Stimulated activated naive CD8-positive, alpha-beta T cell treated with anti-CD3 and anti-CD28 coated beads, Interleukin-15, Interleukin-2, amounts not matched to agents 100 U/mL and 50 U/mL, for 24 hours (primary cell): ENCODE data around the gene MEMO1.
"Not testable (repeated sequence)": the region's sequence is repeated elsewhere in the genome, so short reads cannot be mapped to it uniquely, and the experiment has no call there.

Experiments
- ATAC-seq: fragments of 150-1000 bp; cut with Tn5 transposase; one replicate; pipeline ENCODE4 v1.10.0; 2021
- DNase-seq: peaks from one replicate; pipeline ENCODE4 v3.0.0; 2021

MEMO1 gene

DNA sequence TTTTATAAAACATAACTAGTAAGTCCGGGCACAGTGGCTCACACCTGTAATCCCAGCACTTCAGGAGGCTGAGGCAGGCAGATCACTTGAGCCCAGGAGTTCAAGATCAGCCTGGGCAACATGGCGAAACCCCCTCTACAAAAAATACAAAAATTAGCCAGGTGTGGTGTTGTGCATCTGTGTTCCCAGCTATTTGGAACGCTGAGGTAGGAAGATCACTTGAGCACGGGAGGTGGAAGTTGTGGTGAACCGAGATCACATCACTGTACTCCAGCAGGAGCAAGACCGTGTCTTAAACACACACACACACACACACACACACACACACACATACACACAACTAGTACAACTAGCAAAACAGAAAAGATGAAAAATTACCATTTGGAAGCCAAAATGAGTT is 103.3 kb downstream of the MEMO1 start:
- not testable (repeated sequence) for ATAC-seq, DNase-seq

- DNase-seq, result no peak
- ATAC-seq, result no peak
Observed at GRCh38 chr2:31903109-31903780, 107.6 kb downstream of the MEMO1 start.

- no peak for DNase-seq
- no peak for ATAC-seq
Observed at GRCh38 chr2:31901900-31902299, 108.9 kb downstream of the MEMO1 start.

GRCh38 chr2:31900156-31900555 is 110.7 kb downstream of the MEMO1 start:
- DNase-seq, ATAC-seq: not testable (repeated sequence)

DNA sequence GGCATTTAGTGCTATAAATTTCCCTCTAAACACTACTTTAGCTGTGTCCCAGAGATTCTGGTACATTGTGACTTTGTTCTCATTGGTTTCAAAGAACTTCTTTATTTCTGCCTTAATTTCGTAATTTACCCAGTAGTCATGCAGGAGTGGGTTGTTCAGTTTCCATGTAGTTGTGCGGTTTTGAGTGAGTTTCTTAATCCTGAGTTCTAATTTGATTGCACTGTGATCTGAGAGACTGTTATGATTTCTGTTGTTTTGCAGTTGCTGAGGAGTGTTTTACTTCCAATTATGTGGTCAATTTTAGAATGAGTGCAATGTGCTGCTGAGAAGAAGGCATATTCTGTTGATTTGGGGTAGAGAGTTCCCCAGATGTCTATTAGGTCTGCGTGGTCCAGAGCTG is 112.5 kb downstream of the MEMO1 start:
- DNase-seq, ATAC-seq: not testable (repeated sequence)

- ATAC-seq, DNase-seq: not testable (repeated sequence)
Observed at GRCh38 chr2:31897340-31897739, 113.5 kb downstream of the MEMO1 start.

- no peak for DNase-seq
Observed at GRCh38 chr2:31896293-31896692, 114.5 kb downstream of the MEMO1 start.

GRCh38 chr2:31894656-31895055 is 116.2 kb downstream of the MEMO1 start:
- DNase-seq (no peak), ATAC-seq (no peak)

More at GRCh38 chr2:31896293-31896692, 114.5 kb downstream of the MEMO1 start:
- ATAC-seq, result no peak

- ATAC-seq (no peak), DNase-seq (no peak)
Observed at GRCh38 chr2:31893094-31893493, 117.7 kb downstream of the MEMO1 start.

- DNase-seq, result no peak
- no peak for ATAC-seq
Observed at GRCh38 chr2:31889044-31889443, 121.8 kb downstream of the MEMO1 start.

GRCh38 chr2:31888550-31888949 is 122.3 kb downstream of the MEMO1 start:
- no peak for ATAC-seq
- DNase-seq, result no peak

GRCh38 chr2:31886700-31887099 is 124.1 kb downstream of the MEMO1 start:
- DNase-seq, result no peak
- no peak for ATAC-seq

DNA sequence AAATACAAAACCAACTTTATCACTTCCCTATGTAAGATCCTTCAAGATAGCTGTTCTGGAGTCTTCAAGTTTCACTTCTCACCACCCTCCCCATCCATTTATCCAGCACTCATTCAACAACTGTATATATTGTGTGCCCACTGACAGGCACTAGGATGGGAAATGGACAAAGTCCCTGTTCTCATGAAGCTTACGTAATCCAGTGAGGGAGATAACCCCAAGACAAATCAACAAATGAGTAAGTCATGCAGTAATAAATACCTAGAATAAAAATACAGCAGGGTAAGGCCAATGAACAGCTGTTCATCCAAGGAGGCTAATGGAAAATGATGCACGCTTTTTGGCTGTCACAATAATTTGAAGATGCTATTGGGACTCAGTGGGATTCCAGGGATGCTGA is 133.8 kb downstream of the MEMO1 start:
- ATAC-seq, result no peak
- no peak for DNase-seq

GRCh38 chr2:31874071-31874470 is 136.7 kb downstream of the MEMO1 start:
- ATAC-seq, result no peak
- no peak for DNase-seq

GRCh38 chr2:31865215-31865614 is 145.6 kb downstream of the MEMO1 start:
- DNase-seq, result no peak
- no peak for ATAC-seq

GRCh38 chr2:31863867-31864266 is 146.9 kb downstream of the MEMO1 start:
- ATAC-seq (no peak), DNase-seq (no peak)

DNA sequence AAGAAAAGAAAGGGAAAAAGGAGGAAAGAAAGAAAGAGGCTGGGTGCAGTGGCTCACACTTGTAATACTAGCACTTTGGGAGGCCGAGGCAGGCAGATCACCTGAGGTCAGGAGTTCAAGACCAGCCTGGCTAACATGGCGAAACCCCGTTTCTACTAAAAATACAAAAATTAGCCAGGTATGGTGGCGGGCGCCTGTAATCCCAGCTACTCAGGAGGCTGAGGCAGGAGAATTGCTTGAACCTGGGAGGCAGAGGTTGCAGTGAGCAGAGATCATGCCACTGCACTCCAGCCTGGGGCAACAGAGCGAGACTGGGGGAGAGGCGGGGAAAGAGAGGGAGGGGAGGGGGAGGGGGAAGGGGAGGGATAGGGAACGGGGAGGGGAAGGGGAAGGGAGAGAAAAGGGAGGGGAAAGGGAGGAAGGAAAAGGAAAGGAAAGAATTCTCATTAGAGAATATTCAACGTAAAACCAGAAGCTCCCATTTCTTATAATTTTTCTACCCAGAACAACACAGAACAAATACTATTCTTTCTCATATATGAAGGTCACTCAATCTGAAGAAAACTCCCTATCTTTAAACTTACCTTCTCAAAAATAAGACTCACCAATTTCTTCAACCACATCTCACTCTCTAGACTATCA is 147.7 kb downstream of the MEMO1 start:
- not testable (repeated sequence) for DNase-seq, ATAC-seq

GRCh38 chr2:31859959-31860358 is 150.8 kb downstream of the MEMO1 start:
- ATAC-seq, result no peak
- DNase-seq, result no peak

DNA sequence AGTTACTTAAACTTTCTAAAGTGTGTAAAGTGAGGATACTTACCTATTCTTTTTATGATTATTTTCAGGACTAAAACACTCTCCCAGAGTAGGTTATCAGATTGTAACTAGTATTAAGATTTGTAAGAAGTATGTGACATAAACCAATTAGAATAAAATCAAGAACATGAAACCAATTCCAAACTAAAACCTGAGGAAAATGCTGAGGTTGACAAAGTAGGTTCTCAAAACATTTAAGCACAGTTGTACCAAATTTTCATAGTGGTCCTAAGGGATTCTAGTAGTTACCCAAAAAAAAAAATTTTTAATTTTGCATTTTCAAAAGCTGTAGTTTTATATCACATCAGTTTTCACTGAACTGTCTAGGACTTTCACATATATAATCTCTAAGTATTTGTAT is 157.3 kb downstream of the MEMO1 start:
- DNase-seq (no peak), ATAC-seq (no peak)

GRCh38 chr2:31842150-31842549 is 168.7 kb downstream of the MEMO1 start:
- ATAC-seq, DNase-seq: not testable (repeated sequence)

DNA sequence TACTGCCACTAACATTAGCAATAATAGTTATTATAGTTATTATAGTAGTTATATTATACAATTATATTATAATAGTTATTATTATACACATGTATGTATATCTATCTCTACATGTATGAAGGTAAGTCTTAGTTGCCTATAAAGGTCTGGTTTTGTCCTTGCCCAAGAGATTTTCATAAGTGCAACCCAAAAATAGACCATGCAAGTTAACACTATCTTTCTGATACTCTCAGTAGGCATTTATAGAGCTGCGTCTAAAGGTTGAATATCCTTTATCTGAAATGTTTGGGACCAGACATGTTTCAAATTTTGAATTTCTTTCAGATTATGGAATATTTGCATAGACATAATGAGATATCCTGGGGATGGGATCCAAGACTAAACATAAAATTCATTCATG is 175.4 kb downstream of the MEMO1 start:
- ATAC-seq, result no peak

DNA sequence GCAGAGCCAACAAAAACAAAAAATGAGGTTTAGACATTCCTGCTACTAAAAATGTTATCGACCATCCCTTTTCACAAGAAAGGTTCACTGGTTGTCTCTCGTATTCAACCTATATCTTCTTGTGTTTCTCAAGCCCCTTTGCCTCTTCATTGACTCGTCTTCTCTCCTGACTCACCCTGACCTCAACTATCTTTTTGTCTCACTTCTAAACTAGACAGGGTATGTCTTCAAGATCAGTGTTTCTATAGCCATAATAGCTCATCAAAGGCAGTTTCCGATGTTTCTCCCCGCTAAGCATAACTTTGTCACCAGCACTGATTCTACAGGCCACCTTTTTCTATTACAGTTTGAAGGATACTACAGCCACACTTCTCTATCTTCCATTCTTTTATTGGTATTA is 178.4 kb downstream of the MEMO1 start:
- DNase-seq, result no peak

More for the DNA sequence above, 175.4 kb downstream of the MEMO1 start:
- no peak for DNase-seq

DNA sequence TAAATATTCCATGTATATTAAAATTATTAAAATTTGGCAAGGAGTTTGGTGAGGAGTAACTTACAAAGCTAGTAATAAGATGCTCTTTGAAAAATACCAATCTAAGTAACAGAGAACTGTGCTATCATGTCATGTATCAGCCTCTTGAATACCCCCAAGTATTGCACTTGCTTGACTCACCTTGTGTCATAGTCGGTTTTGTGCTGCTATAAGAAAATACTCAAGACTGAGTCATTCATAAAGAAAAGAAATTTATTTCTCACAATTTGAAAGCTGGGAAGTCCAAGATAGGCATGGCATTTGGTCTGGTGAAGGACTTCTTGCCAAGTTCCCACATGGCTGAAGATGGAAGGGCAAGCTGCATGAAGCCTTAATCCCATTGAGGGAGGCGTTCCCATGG is 179.2 kb downstream of the MEMO1 start:
- ATAC-seq (no peak), DNase-seq (no peak)

More for the DNA sequence above, 178.4 kb downstream of the MEMO1 start:
- ATAC-seq, result no peak

- DNase-seq (no peak), ATAC-seq (no peak)
Observed at GRCh38 chr2:31828891-31829290, 181.9 kb downstream of the MEMO1 start.
